ENCODE results near the gene DIS3L2.

The DIS3L2 gene

GRCh38 chr2:232058063-232058877 is 96.8 kb downstream of the DIS3L2 start:
- H3K4me1 ChIP-seq (ENCODE audit: insufficient read depth, low read length, poor library complexity, severe bottlenecking) = no peaks in the 10 kb centered on the region
- H3K9me2 ChIP-seq (replicated peaks; ENCODE audit: low read depth, low read length) = no peaks in the 10 kb centered on the region
- H3K9ac ChIP-seq (ENCODE audit: low read depth, low read length, poor library complexity, severe bottlenecking) = no peak overlapping the region
- H3K79me2 ChIP-seq (ENCODE audit: insufficient read depth, low read length) = no peaks in the 10 kb centered on the region; the same call in 1 of the 2 replicates
- no peaks in the 10 kb centered on the region for H3K9me3 ChIP-seq (ENCODE audit: insufficient read depth, low read depth, low read length)
- H4K20me1 ChIP-seq (ENCODE audit: insufficient read depth, low read length, poor library complexity, severe bottlenecking) = no peaks in the 10 kb centered on the region
- H3K4me2 ChIP-seq (ENCODE audit: low read depth, low read length, poor library complexity, severe bottlenecking) = no peak overlapping the region
- H3F3A ChIP-seq (ENCODE audit: low read depth) = no peaks in the 10 kb centered on the region
- no peak overlapping the region for H3K4me3 ChIP-seq (ENCODE audit: low read length, poor library complexity, severe bottlenecking)
- H3K27me3 ChIP-seq (ENCODE audit: insufficient read depth, low read length, poor library complexity, severe bottlenecking) = no peaks in the 10 kb centered on the region
- no peak overlapping the region for H2AFZ ChIP-seq (ENCODE audit: low read length)
- TF ChIP-seq EZH2phosphoT487 (IDR thresholded peaks at IDR 0.05; ENCODE audit: borderline replicate concordance) = no peak
- TF ChIP-seq CTCF (conservative IDR thresholded peaks at IDR 0.05; ENCODE audit: low read length) = no peak
- no peaks in the 10 kb centered on the region for H3K36me3 ChIP-seq (ENCODE audit: insufficient read depth, low read length)

GRCh38 chr2:232058931-232059330 is 97.4 kb downstream of the DIS3L2 start:
- Histone ChIP-seq H3K4me2 (ENCODE audit: low read depth, low read length, poor library complexity, severe bottlenecking) (no peak overlapping the region), H3K79me2 (ENCODE audit: insufficient read depth, low read length) (no peaks in the 10 kb centered on the region; the same call in 1 of the 2 replicates), H3F3A (ENCODE audit: low read depth) (no peaks in the 10 kb centered on the region), H3K27me3 (ENCODE audit: insufficient read depth, low read length, poor library complexity, severe bottlenecking) (no peaks in the 10 kb centered on the region), H3K4me3 (ENCODE audit: low read length, poor library complexity, severe bottlenecking) (no peak overlapping the region), H4K20me1 (ENCODE audit: insufficient read depth, low read length, poor library complexity, severe bottlenecking) (no peaks in the 10 kb centered on the region), H3K9me2 (replicated peaks; ENCODE audit: low read depth, low read length) (no peaks in the 10 kb centered on the region), H3K9ac (ENCODE audit: low read depth, low read length, poor library complexity, severe bottlenecking) (no peak overlapping the region), H3K36me3 (ENCODE audit: insufficient read depth, low read length) (no peaks in the 10 kb centered on the region), H3K4me1 (ENCODE audit: insufficient read depth, low read length, poor library complexity, severe bottlenecking) (no peaks in the 10 kb centered on the region), H2AFZ (ENCODE audit: low read length) (no peak overlapping the region), H3K9me3 (ENCODE audit: insufficient read depth, low read depth, low read length) (no peaks in the 10 kb centered on the region)
- TF ChIP-seq EZH2phosphoT487 (IDR thresholded peaks at IDR 0.05; ENCODE audit: borderline replicate concordance) (no peak), CTCF (conservative IDR thresholded peaks at IDR 0.05; ENCODE audit: low read length) (no peak)

GRCh38 chr2:232061265-232061664 is 99.8 kb downstream of the DIS3L2 start:
- Histone ChIP-seq H3K9me2 (replicated peaks; ENCODE audit: low read depth, low read length) (no peaks in the 10 kb centered on the region), H3K4me3 (ENCODE audit: low read length, poor library complexity, severe bottlenecking) (no peak overlapping the region), H3K4me2 (ENCODE audit: low read depth, low read length, poor library complexity, severe bottlenecking) (no peak overlapping the region)

More at GRCh38 chr2:232061265-232061664, 99.8 kb downstream of the DIS3L2 start:
- Histone ChIP-seq H3K36me3 (ENCODE audit: insufficient read depth, low read length) (no peaks in the 10 kb centered on the region), H3F3A (ENCODE audit: low read depth) (no peaks in the 10 kb centered on the region), H3K9me3 (ENCODE audit: insufficient read depth, low read depth, low read length) (no peaks in the 10 kb centered on the region), H2AFZ (ENCODE audit: low read length) (no peak overlapping the region), H3K9ac (ENCODE audit: low read depth, low read length, poor library complexity, severe bottlenecking) (no peak overlapping the region), H4K20me1 (ENCODE audit: insufficient read depth, low read length, poor library complexity, severe bottlenecking) (no peaks in the 10 kb centered on the region), H3K4me1 (ENCODE audit: insufficient read depth, low read length, poor library complexity, severe bottlenecking) (peaks cover 3% of the 10 kb centered on the region), H3K79me2 (ENCODE audit: insufficient read depth, low read length) (no peaks in the 10 kb centered on the region; the same call in 1 of the 2 replicates), H3K27me3 (ENCODE audit: insufficient read depth, low read length, poor library complexity, severe bottlenecking) (no peaks in the 10 kb centered on the region)
- TF ChIP-seq CTCF (conservative IDR thresholded peaks at IDR 0.05; ENCODE audit: low read length) = no peak
- no peak for TF ChIP-seq EZH2phosphoT487 (IDR thresholded peaks at IDR 0.05; ENCODE audit: borderline replicate concordance)
